ENCODE data around the gene UBB.

DNA sequence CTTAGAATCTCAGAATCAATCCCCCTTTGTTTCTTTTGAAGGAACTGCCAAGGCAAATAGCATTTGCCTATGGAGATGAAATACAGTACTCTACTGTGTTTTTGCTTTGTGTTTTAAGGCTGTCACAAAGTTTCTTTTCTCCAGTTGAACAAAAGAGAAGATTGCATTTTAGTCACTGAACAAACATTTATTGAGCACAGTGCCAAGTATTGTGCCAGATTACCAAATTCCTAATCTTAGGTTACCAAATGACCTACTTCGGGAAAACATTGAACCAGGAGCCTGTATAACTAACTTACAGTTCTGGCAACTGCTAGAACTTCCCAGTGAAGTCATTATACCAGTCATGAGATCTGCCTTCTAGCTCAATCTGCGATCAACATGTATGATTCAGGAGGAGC is 3.0 kb upstream of the UBB start:
- TF ChIP-seq, protein P1, sequence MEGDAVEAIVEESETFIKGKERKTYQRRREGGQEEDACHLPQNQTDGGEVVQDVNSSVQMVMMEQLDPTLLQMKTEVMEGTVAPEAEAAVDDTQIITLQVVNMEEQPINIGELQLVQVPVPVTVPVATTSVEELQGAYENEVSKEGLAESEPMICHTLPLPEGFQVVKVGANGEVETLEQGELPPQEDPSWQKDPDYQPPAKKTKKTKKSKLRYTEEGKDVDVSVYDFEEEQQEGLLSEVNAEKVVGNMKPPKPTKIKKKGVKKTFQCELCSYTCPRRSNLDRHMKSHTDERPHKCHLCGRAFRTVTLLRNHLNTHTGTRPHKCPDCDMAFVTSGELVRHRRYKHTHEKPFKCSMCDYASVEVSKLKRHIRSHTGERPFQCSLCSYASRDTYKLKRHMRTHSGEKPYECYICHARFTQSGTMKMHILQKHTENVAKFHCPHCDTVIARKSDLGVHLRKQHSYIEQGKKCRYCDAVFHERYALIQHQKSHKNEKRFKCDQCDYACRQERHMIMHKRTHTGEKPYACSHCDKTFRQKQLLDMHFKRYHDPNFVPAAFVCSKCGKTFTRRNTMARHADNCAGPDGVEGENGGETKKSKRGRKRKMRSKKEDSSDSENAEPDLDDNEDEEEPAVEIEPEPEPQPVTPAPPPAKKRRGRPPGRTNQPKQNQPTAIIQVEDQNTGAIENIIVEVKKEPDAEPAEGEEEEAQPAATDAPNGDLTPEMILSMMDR (IDR thresholded peaks at IDR 0.05), result no peak
- no peak for TF ChIP-seq POLR2A (IDR thresholded peaks at IDR 0.05)

Measured in adrenal gland (tissue), 5 donors.